ENCODE results near the gene ZNF777.

DNA sequence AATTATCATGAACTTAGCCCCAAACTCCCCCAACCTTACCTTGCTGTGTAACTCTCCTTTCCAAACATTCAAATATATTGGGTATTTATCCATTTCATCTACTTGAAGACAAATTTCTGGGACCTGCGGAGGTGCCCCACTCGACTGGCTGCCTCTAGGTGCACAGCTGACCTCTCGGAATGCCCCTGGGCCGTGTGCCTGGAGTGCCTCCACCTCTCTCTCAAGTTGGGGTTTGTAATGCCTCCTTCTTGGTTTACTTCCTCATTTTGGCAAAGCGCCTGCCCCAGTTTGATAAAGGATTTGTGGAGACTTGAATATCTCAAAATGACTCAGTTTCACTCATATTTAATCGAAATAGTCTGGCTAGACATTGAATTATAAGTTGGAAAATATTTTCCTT, 16.6 kb downstream of the ZNF777 start:
- no peak for TF ChIP-seq EZH2phosphoT487 (IDR thresholded peaks at IDR 0.05; ENCODE audit: low read depth, severe bottlenecking, unreplicated experiment)
- TF ChIP-seq, protein P1, sequence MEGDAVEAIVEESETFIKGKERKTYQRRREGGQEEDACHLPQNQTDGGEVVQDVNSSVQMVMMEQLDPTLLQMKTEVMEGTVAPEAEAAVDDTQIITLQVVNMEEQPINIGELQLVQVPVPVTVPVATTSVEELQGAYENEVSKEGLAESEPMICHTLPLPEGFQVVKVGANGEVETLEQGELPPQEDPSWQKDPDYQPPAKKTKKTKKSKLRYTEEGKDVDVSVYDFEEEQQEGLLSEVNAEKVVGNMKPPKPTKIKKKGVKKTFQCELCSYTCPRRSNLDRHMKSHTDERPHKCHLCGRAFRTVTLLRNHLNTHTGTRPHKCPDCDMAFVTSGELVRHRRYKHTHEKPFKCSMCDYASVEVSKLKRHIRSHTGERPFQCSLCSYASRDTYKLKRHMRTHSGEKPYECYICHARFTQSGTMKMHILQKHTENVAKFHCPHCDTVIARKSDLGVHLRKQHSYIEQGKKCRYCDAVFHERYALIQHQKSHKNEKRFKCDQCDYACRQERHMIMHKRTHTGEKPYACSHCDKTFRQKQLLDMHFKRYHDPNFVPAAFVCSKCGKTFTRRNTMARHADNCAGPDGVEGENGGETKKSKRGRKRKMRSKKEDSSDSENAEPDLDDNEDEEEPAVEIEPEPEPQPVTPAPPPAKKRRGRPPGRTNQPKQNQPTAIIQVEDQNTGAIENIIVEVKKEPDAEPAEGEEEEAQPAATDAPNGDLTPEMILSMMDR (IDR thresholded peaks at IDR 0.05; ENCODE audit: poor library complexity), result no peak
